RWPE2 (cell line): ENCODE data around the gene USP6NL.
A peak's percentile ranks its signal among the peaks of the same experiment; 100 is the strongest.

Experiments
- ATAC-seq: fragments of 200-7000 bp; cut with Tn5 transposase; 3 replicates; pipeline ENCODE4 v1.9.1; 2021; ENCODE audit warnings: low read depth
- DNase-seq: peaks from one replicate; pipeline ENCODE4 v3.0.0-alpha.2; 2020; ENCODE audit warnings: low spot score
- H3K27ac ChIP-seq: fragments of 450-650 bp; 2 replicates; pipeline ENCODE4 v1.5.1; 2017; ENCODE audit warnings: mild to moderate bottlenecking; ENCODE audit not compliant: poor library complexity, severe bottlenecking
- H3K27me3 ChIP-seq: fragments of 250-450 bp; sonication (Bioruptor Pico); 2 replicates; pipeline ENCODE4 v1.5.1; 2021; ENCODE audit warnings: mild to moderate bottlenecking, moderate library complexity; ENCODE audit not compliant: insufficient read depth, poor library complexity, severe bottlenecking
- H3K36me3 ChIP-seq: fragments of 250-450 bp; sonication (Bioruptor Pico); 2 replicates; pipeline ENCODE4 v1.5.1; 2020; ENCODE audit warnings: low read depth, mild to moderate bottlenecking, moderate library complexity
- H3K4me1 ChIP-seq: fragments of 250-450 bp; sonication (Bioruptor Pico); 2 replicates; pipeline ENCODE4 v1.5.1; 2021; ENCODE audit warnings: mild to moderate bottlenecking, moderate library complexity; ENCODE audit not compliant: insufficient read depth, poor library complexity, severe bottlenecking
- H3K4me3 ChIP-seq: fragments of 250-450 bp; sonication (Bioruptor Pico); 2 replicates; pipeline ENCODE4 v1.5.1; 2021; ENCODE audit warnings: mild to moderate bottlenecking, moderate library complexity; ENCODE audit not compliant: severe bottlenecking
- H3K9me3 ChIP-seq: fragments of 250-450 bp; sonication (Bioruptor Pico); 2 replicates; pipeline ENCODE4 v1.5.1; 2021; ENCODE audit warnings: mild to moderate bottlenecking, moderate library complexity; ENCODE audit not compliant: severe bottlenecking
- TF ChIP-seq, protein P1 (sequence below): fragments of 450-650 bp; IDR thresholded peaks from one replicate; pipeline ENCODE4 v1.5.1; 2017; ENCODE audit warnings: mild to moderate bottlenecking, moderate library complexity; ENCODE audit not compliant: poor library complexity, severe bottlenecking

The USP6NL gene

DNA sequence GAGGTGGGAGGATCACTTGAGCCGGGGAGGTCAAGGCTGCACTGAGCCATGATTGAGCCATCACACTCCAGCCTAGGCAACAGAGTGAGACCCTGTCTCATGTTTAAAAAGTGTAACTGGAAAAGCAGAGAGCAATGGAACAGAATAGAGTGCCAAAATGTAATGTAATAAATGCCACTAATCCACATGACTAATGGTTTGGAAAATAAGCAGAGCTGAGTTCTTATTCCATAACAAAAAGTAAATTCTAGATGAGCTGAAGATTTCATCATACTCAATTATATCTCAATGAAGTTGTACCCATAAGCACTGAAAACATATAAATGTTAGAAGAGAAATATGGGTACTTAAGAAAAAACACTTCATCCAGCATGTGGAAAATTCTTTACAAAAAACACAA is 132.6 kb downstream of the USP6NL start:
- DNase-seq (no peak), ATAC-seq (no peak)
- H3K4me1 ChIP-seq: no peaks in the 10 kb centered on the region
- no peak overlapping the region for H3K27ac ChIP-seq
- no peaks in the 10 kb centered on the region for H3K9me3 ChIP-seq
- TF ChIP-seq, protein P1, sequence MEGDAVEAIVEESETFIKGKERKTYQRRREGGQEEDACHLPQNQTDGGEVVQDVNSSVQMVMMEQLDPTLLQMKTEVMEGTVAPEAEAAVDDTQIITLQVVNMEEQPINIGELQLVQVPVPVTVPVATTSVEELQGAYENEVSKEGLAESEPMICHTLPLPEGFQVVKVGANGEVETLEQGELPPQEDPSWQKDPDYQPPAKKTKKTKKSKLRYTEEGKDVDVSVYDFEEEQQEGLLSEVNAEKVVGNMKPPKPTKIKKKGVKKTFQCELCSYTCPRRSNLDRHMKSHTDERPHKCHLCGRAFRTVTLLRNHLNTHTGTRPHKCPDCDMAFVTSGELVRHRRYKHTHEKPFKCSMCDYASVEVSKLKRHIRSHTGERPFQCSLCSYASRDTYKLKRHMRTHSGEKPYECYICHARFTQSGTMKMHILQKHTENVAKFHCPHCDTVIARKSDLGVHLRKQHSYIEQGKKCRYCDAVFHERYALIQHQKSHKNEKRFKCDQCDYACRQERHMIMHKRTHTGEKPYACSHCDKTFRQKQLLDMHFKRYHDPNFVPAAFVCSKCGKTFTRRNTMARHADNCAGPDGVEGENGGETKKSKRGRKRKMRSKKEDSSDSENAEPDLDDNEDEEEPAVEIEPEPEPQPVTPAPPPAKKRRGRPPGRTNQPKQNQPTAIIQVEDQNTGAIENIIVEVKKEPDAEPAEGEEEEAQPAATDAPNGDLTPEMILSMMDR: no peak
- H3K36me3 ChIP-seq: peaks cover 7% of the 10 kb centered on the region; the same call in 1 of the 2 replicates
- no peaks in the 10 kb centered on the region for H3K27me3 ChIP-seq
- no peak overlapping the region for H3K4me3 ChIP-seq

DNA sequence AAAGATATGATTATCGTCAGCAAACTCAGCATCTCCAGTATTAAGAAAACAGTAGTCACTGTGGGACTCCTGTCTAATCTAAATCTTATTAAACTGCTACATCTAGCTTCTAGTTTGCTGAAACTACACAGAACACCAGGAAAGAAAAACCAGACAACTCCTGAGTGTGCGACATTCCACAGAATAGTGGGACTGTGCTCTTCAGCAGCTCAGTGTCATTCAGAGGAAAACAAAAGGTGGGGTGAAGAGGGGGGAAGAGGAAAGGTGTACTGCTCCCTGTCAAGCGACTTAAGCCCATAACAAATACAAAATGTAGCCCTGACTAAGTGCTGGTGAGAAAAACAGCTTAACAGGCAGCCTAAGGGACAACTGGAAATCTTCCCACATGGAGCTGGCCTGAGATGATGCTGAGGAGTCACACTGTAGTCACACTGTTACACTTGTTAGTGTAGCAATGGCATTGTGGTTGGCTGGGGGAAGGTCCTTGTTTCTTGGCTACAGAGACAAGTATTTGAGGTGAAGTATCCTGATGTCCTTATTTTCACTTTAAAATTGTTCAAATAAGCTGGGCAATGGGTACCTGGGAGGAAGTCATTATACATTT is 135.5 kb downstream of the USP6NL start:
- Histone ChIP-seq H3K4me1 (no peaks in the 10 kb centered on the region), H3K4me3 (no peak overlapping the region), H3K36me3 (no peaks in the 10 kb centered on the region), H3K27me3 (no peaks in the 10 kb centered on the region), H3K27ac (no peak overlapping the region), H3K9me3 (no peaks in the 10 kb centered on the region)
- no peak for ATAC-seq
- no peak for DNase-seq
- TF ChIP-seq, protein P1: no peak

DNA sequence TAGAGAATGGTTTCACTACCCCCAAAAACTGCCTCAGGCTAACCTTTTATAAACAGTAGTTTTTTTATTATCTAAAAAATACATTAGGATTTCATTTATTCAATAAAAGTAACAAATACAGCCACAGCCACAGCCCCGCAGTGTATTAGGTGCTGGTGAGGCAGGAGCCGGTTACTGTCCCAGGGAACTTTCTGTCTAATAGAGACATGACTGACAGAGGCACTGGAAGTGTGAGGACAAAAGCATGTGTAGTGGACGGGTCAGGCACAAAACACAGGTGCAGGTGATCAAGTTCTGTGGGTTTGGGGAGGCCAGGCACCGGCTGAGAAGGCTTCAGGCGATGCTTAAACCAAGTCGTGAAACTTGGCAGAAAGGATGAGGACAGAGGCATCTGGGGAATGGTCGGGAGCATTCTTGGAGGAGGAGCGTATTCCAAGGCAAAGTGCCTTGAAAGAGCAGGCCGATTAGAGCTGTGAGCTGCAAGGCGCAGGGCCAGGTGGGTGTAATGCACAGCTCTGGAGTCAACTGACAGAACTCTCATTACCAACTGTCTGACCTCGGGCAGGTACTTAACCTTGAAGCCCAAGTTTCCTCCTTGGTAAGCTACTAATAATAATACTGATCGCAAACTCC is 138.2 kb downstream of the USP6NL start:
- TF ChIP-seq, protein P1: no peak
- DNase-seq: no peak
- Histone ChIP-seq H3K9me3 (no peaks in the 10 kb centered on the region), H3K36me3 (no peaks in the 10 kb centered on the region), H3K27me3 (no peaks in the 10 kb centered on the region), H3K27ac (no peak overlapping the region), H3K4me1 (peaks cover 2% of the 10 kb centered on the region), H3K4me3 (no peak overlapping the region)
- no peak for ATAC-seq

DNA sequence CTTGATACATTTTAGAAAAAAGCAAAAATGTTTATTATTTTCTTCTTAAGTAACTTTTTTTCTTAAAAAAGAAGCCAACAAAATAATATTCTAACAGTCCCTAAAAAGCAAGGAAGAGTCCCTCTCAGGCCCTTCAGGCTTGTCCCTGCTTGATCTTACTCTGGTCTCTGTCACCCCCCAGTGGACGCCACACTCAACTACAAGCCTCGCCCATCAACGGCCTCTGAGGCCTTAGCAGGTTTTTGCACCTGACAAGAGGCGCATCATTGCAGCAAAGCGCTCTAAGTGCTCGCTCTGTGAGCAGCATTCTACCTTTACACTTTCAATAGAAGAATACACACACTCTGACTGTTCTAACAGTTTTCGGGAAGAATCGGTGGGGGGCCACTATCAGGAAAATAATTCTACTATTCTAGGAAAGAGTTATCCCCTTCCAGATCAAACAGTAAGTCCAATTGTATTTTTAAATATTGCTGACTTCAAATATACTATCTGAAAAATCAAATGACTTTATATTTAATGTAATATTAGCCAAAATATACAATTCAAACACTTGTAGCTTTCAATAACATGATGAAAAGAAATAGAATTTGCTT is 139.2 kb downstream of the USP6NL start:
- H3K36me3 ChIP-seq: no peaks in the 10 kb centered on the region
- TF ChIP-seq, protein P1: peak; percentile 88
- DNase-seq (no peak), ATAC-seq (peak; percentile 71; the same call in 2 of the 3 replicates)
- no peaks in the 10 kb centered on the region for H3K27me3 ChIP-seq
- H3K4me1 ChIP-seq: peaks cover 3% of the 10 kb centered on the region
- H3K9me3 ChIP-seq: no peaks in the 10 kb centered on the region
- H3K27ac ChIP-seq: no peak overlapping the region
- no peak overlapping the region for H3K4me3 ChIP-seq
